GM18858 (cell line): Measurements from ENCODE around the gene PHC2.

Experiments
- ATAC-seq: cut with Tn5 transposase; IDR thresholded peaks from one replicate; pipeline ENCODE4 v1.9.1; 2021; ENCODE audit not compliant: unreplicated experiment

The PHC2 gene

GRCh38 chr1:33370827-33371226 is 60.1 kb downstream of the PHC2 start:
- ATAC-seq: no peak

GRCh38 chr1:33370301-33370700 is 60.6 kb downstream of the PHC2 start:
- no peak for ATAC-seq

GRCh38 chr1:33369764-33370163 is 61.1 kb downstream of the PHC2 start:
- no peak for ATAC-seq

GRCh38 chr1:33369081-33369480 is 61.8 kb downstream of the PHC2 start:
- ATAC-seq: no peak

GRCh38 chr1:33368431-33368830 is 62.5 kb downstream of the PHC2 start:
- ATAC-seq: no peak

- no peak for ATAC-seq
Observed at GRCh38 chr1:33367485-33368405, 63.1 kb downstream of the PHC2 start.

GRCh38 chr1:33366762-33367484 is 64.0 kb downstream of the PHC2 start:
- no peak for ATAC-seq

- ATAC-seq: no peak
Observed at GRCh38 chr1:33365560-33365997, 65.3 kb downstream of the PHC2 start.

- ATAC-seq: no peak
Observed at GRCh38 chr1:33364565-33364918, 66.4 kb downstream of the PHC2 start.

- no peak for ATAC-seq
Observed at GRCh38 chr1:33363470-33363861, 67.4 kb downstream of the PHC2 start.

- no peak for ATAC-seq
Observed at GRCh38 chr1:33363021-33363420, 67.9 kb downstream of the PHC2 start.

GRCh38 chr1:33361532-33362235 is 69.2 kb downstream of the PHC2 start:
- ATAC-seq: no peak

- no peak for ATAC-seq
Observed at GRCh38 chr1:33360367-33360766, 70.5 kb downstream of the PHC2 start.

- ATAC-seq: no peak
Observed at GRCh38 chr1:33359931-33360330, 71.0 kb downstream of the PHC2 start.

GRCh38 chr1:33358795-33359503 is 71.9 kb downstream of the PHC2 start:
- no peak for ATAC-seq

GRCh38 chr1:33358114-33358794 is 72.6 kb downstream of the PHC2 start:
- no peak for ATAC-seq

- ATAC-seq: no peak
Observed at GRCh38 chr1:33357099-33357498, 73.8 kb downstream of the PHC2 start.

GRCh38 chr1:33354707-33355316 is 76.1 kb downstream of the PHC2 start:
- no peak for ATAC-seq

- ATAC-seq: no peak
Observed at GRCh38 chr1:33353531-33353930, 77.4 kb downstream of the PHC2 start.

- no peak for ATAC-seq
Observed at GRCh38 chr1:33351281-33351660, 79.6 kb downstream of the PHC2 start.
